Measurements from ENCODE around the gene NOMO2. TPM values are rescaled to one million over a fixed set of nuclear protein-coding genes. Genes with fewer than 3 reads are reported as not detected.

The NOMO2 gene
- total RNA-seq, 6 donors from 2014 or later = 37.7 to 133 (median 75.2) TPM

Small RNAs within 50 kb of the gene (small RNA-seq; reads per million reads assigned to genes)
- gene MIR3179-3 (0 reads per million in 4 donors), gene MIR3179-4 (0 reads per million in 4 donors), gene MIR3180-3 (0 reads per million in 4 donors), gene MIR3670-3 (0 reads per million in 4 donors), gene MIR3670-4 (0 reads per million in 4 donors), gene MIR6770-3 (0 reads per million in 4 donors), gene RF00019 (0 reads per million in 4 donors)

Other genes starting within 250 kb of the NOMO2 start
- gene NPIPA8, start 225.4 kb downstream of the NOMO2 start, total RNA-seq = 10 to 100 TPM in 1 of 6 donors, under 1 TPM in 2, not detected in 3; 0.54 to 11.5 (median 0.74) TPM
- 1,000 to 10,000 TPM in 2 of 6 donors, 100 to 1,000 TPM in 4; 195 to 1,334 (median 859) TPM for gene RPS15A, start 228.2 kb upstream of the NOMO2 start, total RNA-seq
- 100 to 1,000 TPM in 3 of 6 donors, 10 to 100 TPM in 3; 37.7 to 172 (median 105) TPM for gene ARL6IP1, start 239.5 kb upstream of the NOMO2 start, total RNA-seq

All from upper lobe of left lung (tissue), 6 donors.